Kidney tubule cell (primary cell): Measurements from ENCODE around the gene KRTAP5-5.
"Not testable (repeated sequence)": the region's sequence is repeated elsewhere in the genome, so short reads cannot be mapped to it uniquely, and the experiment has no call there.

Experiments used
- DNase-seq: peaks from one replicate; pipeline ENCODE4 v3.0.0-alpha.2; 2018; ENCODE audit warnings: low spot score

Gene KRTAP5-5

GRCh38 chr11:1642288-1643145, 12.9 kb downstream of the KRTAP5-5 start:
- no peak for DNase-seq

- DNase-seq, result no peak
Observed at GRCh38 chr11:1643146-1643690, 13.6 kb downstream of the KRTAP5-5 start.

- DNase-seq, result no peak
Observed at GRCh38 chr11:1644601-1645356, 15.2 kb downstream of the KRTAP5-5 start.

- DNase-seq, result no peak
Observed at GRCh38 chr11:1645357-1645821, 15.8 kb downstream of the KRTAP5-5 start.

GRCh38 chr11:1646540-1646939, 17.0 kb downstream of the KRTAP5-5 start:
- DNase-seq, result not testable (repeated sequence)

GRCh38 chr11:1647901-1648652, 18.5 kb downstream of the KRTAP5-5 start:
- no peak for DNase-seq

GRCh38 chr11:1648653-1649420, 19.3 kb downstream of the KRTAP5-5 start:
- no peak for DNase-seq

GRCh38 chr11:1650034-1650917, 20.7 kb downstream of the KRTAP5-5 start:
- DNase-seq, result no peak

GRCh38 chr11:1650918-1651262, 21.3 kb downstream of the KRTAP5-5 start:
- no peak for DNase-seq

- no peak for DNase-seq
Observed at GRCh38 chr11:1651411-1651980, 21.9 kb downstream of the KRTAP5-5 start.

- DNase-seq, result no peak
Observed at GRCh38 chr11:1652026-1652425, 22.5 kb downstream of the KRTAP5-5 start.

GRCh38 chr11:1652442-1652770, 22.8 kb downstream of the KRTAP5-5 start:
- DNase-seq, result no peak

GRCh38 chr11:1652771-1653540, 23.4 kb downstream of the KRTAP5-5 start:
- DNase-seq, result peak; percentile 48

GRCh38 chr11:1653541-1654387, 24.2 kb downstream of the KRTAP5-5 start:
- no peak for DNase-seq

GRCh38 chr11:1654388-1655167, 25.0 kb downstream of the KRTAP5-5 start:
- no peak for DNase-seq

- no peak for DNase-seq
Observed at GRCh38 chr11:1655168-1656060, 25.8 kb downstream of the KRTAP5-5 start.

- DNase-seq, result no peak
Observed at GRCh38 chr11:1656061-1656441, 26.5 kb downstream of the KRTAP5-5 start.
